ENCODE data around the gene PLA2G4B. TPM values are rescaled to one million over a fixed set of nuclear protein-coding genes. Genes with fewer than 3 reads are reported as not detected.

The PLA2G4B gene
- total and polyA plus RNA-seq, 4 donors: 3.3 to 31.2 (median 14.6) TPM

GRCh38 chr15:41886741-41887140 is 48.1 kb downstream of the PLA2G4B start:
- DNase-seq (ENCODE audit: low read depth in 4 of 6, low spot score in 6 of 6): no peak
- Histone ChIP-seq H3K27ac (ENCODE audit: low read depth, low read length) (no peak overlapping the region), H3K27me3 (ENCODE audit: control insufficient read depth, insufficient read depth, low read length) (peaks cover 7% of the 10 kb centered on the region), H3K4me1 (ENCODE audit: control insufficient read depth, insufficient read depth, low read length) (peaks cover 16% of the 10 kb centered on the region), H3K4me3 (ENCODE audit: low read depth, low read length) (no peak overlapping the region), H3K36me3 (ENCODE audit: control insufficient read depth, insufficient read depth, low read length) (peaks cover 2% of the 10 kb centered on the region), H3K9me3 (ENCODE audit: control insufficient read depth, insufficient read depth, low read length) (no peaks in the 10 kb centered on the region)
- WGBS (ENCODE audit: insufficient coverage): 83% methylated on average over 5 of the region's 7 CpGs

- Histone ChIP-seq H3K36me3 (ENCODE audit: control insufficient read depth, insufficient read depth, low read length) (peaks cover 2% of the 10 kb centered on the region), H3K4me3 (ENCODE audit: low read depth, low read length) (no peak overlapping the region), H3K27me3 (ENCODE audit: control insufficient read depth, insufficient read depth, low read length) (peaks cover 6% of the 10 kb centered on the region), H3K4me1 (ENCODE audit: control insufficient read depth, insufficient read depth, low read length) (peaks cover 12% of the 10 kb centered on the region), H3K9me3 (ENCODE audit: control insufficient read depth, insufficient read depth, low read length) (no peaks in the 10 kb centered on the region), H3K27ac (ENCODE audit: low read depth, low read length) (no peak overlapping the region)
- DNase-seq (ENCODE audit: low read depth in 4 of 6, low spot score in 6 of 6): no peak
- 88% methylated on average over 9 of the region's 10 CpGs for WGBS (ENCODE audit: insufficient coverage)
Measured at GRCh38 chr15:41887161-41887560, 48.5 kb downstream of the PLA2G4B start.

DNA sequence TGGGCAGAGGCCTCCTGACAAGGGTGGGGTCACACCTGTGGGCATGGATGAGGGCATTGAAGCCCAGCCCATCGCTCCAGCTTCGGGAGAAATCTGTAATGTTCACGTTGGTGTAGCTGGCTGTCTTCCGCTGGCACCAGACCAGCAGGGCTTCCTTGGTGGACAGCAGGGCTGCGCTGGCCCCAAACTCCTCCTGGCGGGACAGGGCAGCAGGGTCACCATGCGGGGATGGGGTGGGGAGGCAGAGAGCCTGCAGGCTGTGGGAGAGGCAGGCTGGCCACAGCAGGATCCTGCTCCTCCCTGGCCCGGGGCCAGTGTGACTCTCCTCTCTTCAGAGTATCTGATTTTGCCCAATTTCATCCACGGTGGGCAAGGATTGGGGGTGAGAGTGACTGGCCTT is 49.2 kb downstream of the PLA2G4B start:
- WGBS (ENCODE audit: insufficient coverage): 84% methylated on average over 9 of the region's 9 CpGs
- peaks cover 7% of the 10 kb centered on the region for H3K4me1 ChIP-seq (ENCODE audit: control insufficient read depth, insufficient read depth, low read length)
- no peak overlapping the region for H3K4me3 ChIP-seq (ENCODE audit: low read depth, low read length)
- H3K27ac ChIP-seq (ENCODE audit: low read depth, low read length): no peak overlapping the region
- H3K9me3 ChIP-seq (ENCODE audit: control insufficient read depth, insufficient read depth, low read length): no peaks in the 10 kb centered on the region
- H3K27me3 ChIP-seq (ENCODE audit: control insufficient read depth, insufficient read depth, low read length): no peaks in the 10 kb centered on the region
- DNase-seq (ENCODE audit: low read depth in 4 of 6, low spot score in 6 of 6): no peak
- H3K36me3 ChIP-seq (ENCODE audit: control insufficient read depth, insufficient read depth, low read length): peaks cover 5% of the 10 kb centered on the region

- H3K9me3 ChIP-seq (ENCODE audit: control insufficient read depth, insufficient read depth, low read length): no peaks in the 10 kb centered on the region
- H3K27me3 ChIP-seq (ENCODE audit: control insufficient read depth, insufficient read depth, low read length): no peaks in the 10 kb centered on the region
- H3K36me3 ChIP-seq (ENCODE audit: control insufficient read depth, insufficient read depth, low read length): peaks cover 5% of the 10 kb centered on the region
- H3K4me1 ChIP-seq (ENCODE audit: control insufficient read depth, insufficient read depth, low read length): peaks cover 5% of the 10 kb centered on the region
- no peak overlapping the region for H3K4me3 ChIP-seq (ENCODE audit: low read depth, low read length)
- WGBS (ENCODE audit: insufficient coverage): 70% methylated on average over 7 of the region's 7 CpGs
- H3K27ac ChIP-seq (ENCODE audit: low read depth, low read length): no peak overlapping the region
- no peak for DNase-seq (ENCODE audit: low read depth in 4 of 6, low spot score in 6 of 6)
Measured at GRCh38 chr15:41888662-41889253, 50.1 kb downstream of the PLA2G4B start.

DNA sequence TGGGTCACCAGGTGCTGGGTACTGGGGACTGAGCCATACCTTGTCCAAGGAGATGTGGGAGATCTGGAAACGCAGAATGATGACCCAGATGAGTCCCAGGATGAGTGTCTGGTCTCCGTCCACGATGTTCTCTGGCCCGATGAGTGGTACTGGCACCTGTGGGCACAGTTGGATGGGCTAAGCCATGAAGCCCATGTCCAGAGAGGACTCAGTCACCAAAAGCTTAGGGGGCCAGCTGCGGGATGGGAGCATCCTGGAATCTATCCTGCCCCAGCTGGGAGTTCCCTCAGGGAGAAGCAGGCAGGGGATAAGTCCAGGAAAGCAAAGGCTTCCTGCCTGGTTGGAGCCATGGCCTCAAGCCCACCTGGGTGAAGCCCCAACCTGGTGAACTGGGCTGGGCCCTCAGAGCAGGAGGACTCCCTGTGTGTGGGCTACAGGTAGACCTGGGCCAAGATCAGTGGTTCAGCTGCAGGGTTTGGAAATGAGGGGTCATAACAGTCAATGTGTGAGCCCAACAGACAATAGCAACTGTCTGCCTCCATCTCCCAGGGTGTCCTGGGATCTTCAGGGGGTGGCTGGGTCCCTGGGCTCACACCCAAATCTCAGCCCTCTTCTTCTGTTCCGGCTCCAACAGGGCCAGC is 51.5 kb downstream of the PLA2G4B start:
- no peaks in the 10 kb centered on the region for H3K27me3 ChIP-seq (ENCODE audit: control insufficient read depth, insufficient read depth, low read length)
- H3K4me1 ChIP-seq (ENCODE audit: control insufficient read depth, insufficient read depth, low read length): peaks cover 16% of the 10 kb centered on the region
- H3K4me3 ChIP-seq (ENCODE audit: low read depth, low read length): no peak overlapping the region
- no peak for DNase-seq (ENCODE audit: low read depth in 4 of 6, low spot score in 6 of 6)
- no peaks in the 10 kb centered on the region for H3K9me3 ChIP-seq (ENCODE audit: control insufficient read depth, insufficient read depth, low read length)
- no peak overlapping the region for H3K27ac ChIP-seq (ENCODE audit: low read depth, low read length)
- peaks cover 5% of the 10 kb centered on the region for H3K36me3 ChIP-seq (ENCODE audit: control insufficient read depth, insufficient read depth, low read length)
- 96% methylated on average over 5 of the region's 6 CpGs for WGBS (ENCODE audit: insufficient coverage)

DNA sequence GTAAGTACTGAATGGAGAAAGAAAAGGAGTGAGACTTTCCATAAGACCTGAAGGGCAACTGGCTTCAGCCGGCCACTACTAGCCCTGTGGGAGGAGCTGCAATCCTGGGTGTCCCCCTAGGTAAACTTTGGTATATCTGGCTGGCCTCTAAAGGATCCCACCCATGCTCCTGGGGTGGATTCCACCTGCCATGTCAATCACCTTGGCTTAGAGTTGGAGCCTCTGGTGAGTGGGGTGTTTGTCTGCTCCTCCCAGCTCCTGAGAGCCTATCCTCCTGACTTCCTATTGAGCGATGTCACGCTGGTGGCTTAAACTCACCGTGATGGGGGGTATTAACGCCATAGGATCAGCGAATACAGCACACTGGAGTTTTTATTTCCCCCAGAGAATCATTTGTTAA is 52.6 kb downstream of the PLA2G4B start:
- peaks cover 3% of the 10 kb centered on the region for H3K36me3 ChIP-seq (ENCODE audit: control insufficient read depth, insufficient read depth, low read length)
- DNase-seq (ENCODE audit: low read depth in 4 of 6, low spot score in 6 of 6): no peak
- 74% methylated on average over 5 of the region's 6 CpGs for WGBS (ENCODE audit: insufficient coverage)
- no peaks in the 10 kb centered on the region for H3K27me3 ChIP-seq (ENCODE audit: control insufficient read depth, insufficient read depth, low read length)
- no peaks in the 10 kb centered on the region for H3K9me3 ChIP-seq (ENCODE audit: control insufficient read depth, insufficient read depth, low read length)
- no peak overlapping the region for H3K27ac ChIP-seq (ENCODE audit: low read depth, low read length)
- H3K4me1 ChIP-seq (ENCODE audit: control insufficient read depth, insufficient read depth, low read length): peaks cover 16% of the 10 kb centered on the region
- no peak overlapping the region for H3K4me3 ChIP-seq (ENCODE audit: low read depth, low read length)

- H3K4me3 ChIP-seq (ENCODE audit: low read depth, low read length): no peak overlapping the region
- peaks cover 16% of the 10 kb centered on the region for H3K4me1 ChIP-seq (ENCODE audit: control insufficient read depth, insufficient read depth, low read length)
- no peak for DNase-seq (ENCODE audit: low read depth in 4 of 6, low spot score in 6 of 6)
- H3K27me3 ChIP-seq (ENCODE audit: control insufficient read depth, insufficient read depth, low read length): no peaks in the 10 kb centered on the region
- H3K36me3 ChIP-seq (ENCODE audit: control insufficient read depth, insufficient read depth, low read length): peaks cover 3% of the 10 kb centered on the region
- WGBS (ENCODE audit: insufficient coverage): 70% methylated on average over 3 of the region's 3 CpGs
- H3K9me3 ChIP-seq (ENCODE audit: control insufficient read depth, insufficient read depth, low read length): no peaks in the 10 kb centered on the region
- H3K27ac ChIP-seq (ENCODE audit: low read depth, low read length): no peak overlapping the region
Measured at GRCh38 chr15:41891946-41892345, 53.3 kb downstream of the PLA2G4B start.

- WGBS (ENCODE audit: insufficient coverage): 90% methylated on average over 19 of the region's 22 CpGs
Measured at GRCh38 chr15:41892621-41893421, 54.2 kb downstream of the PLA2G4B start.

DNA sequence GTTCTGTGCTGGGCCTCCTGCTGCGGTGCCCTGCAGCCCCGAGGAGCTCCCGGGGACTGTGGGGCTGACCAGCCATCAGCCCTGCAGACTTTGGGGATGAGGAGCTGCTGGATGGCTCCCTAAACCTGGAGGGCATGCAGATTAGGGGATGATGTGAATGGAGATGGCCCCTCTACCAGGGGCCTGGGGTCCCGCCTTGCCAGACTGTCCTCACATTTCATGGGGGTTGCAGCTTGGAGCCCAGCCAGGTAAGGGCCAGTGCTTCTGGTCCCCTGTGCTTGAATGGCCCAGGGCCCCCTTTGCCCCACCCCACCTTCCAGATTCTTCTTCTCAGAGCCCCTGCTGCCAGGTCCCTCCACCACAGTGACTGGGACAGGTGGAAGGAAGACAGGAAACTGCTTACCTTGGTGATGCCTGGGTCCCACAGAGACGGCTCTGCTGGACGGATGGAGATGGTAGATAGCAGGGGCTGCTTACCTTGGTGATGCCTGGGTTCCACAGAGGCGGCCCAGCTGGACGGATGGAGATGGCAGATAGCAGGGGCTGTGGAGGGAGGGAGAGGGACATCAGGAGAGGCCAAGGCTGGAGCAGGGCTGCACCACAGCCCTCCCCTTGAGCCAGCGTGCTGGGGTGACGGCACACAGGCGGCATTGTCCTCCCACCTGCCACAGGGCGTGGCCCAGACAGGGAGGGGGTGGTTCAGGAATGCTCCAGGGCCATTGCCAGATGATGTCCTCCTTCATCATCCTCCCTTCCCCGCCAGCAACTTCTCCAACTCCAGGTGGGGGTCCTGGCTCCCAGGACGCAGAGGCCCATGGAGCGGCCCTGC is 55.0 kb downstream of the PLA2G4B start, which contains the start of gene SPTBN5:
SPTBN5 (minus strand) TSS at position 632 of the 829 bp plus-strand sequence; CDS start at position 76, 556 bp downstream.
- WGBS (ENCODE audit: insufficient coverage): 87% methylated on average over 13 of the region's 15 CpGs
- no peak within 1 kb of the TSS for H3K27ac ChIP-seq (ENCODE audit: low read depth, low read length)
- DNase-seq (ENCODE audit: low read depth in 4 of 6, low spot score in 6 of 6): no peak
- H3K27me3 ChIP-seq (ENCODE audit: control insufficient read depth, insufficient read depth, low read length): no peaks in the 10 kb centered on the region
- H3K9me3 ChIP-seq (ENCODE audit: control insufficient read depth, insufficient read depth, low read length): no peaks in the 10 kb centered on the region
- peaks cover 3% of the 10 kb centered on the region for H3K36me3 ChIP-seq (ENCODE audit: control insufficient read depth, insufficient read depth, low read length)
- H3K4me1 ChIP-seq (ENCODE audit: control insufficient read depth, insufficient read depth, low read length): peaks cover 16% of the 10 kb centered on the region
- no peak within 1 kb of the TSS for H3K4me3 ChIP-seq (ENCODE audit: low read depth, low read length)

More at GRCh38 chr15:41892621-41893421, 54.2 kb downstream of the PLA2G4B start:
- DNase-seq (ENCODE audit: low read depth in 4 of 6, low spot score in 6 of 6): no peak
- H3K27me3 ChIP-seq (ENCODE audit: control insufficient read depth, insufficient read depth, low read length): no peaks in the 10 kb centered on the region
- no peak overlapping the region for H3K4me3 ChIP-seq (ENCODE audit: low read depth, low read length)
- peaks cover 16% of the 10 kb centered on the region for H3K4me1 ChIP-seq (ENCODE audit: control insufficient read depth, insufficient read depth, low read length)
- H3K9me3 ChIP-seq (ENCODE audit: control insufficient read depth, insufficient read depth, low read length): no peaks in the 10 kb centered on the region
- no peak overlapping the region for H3K27ac ChIP-seq (ENCODE audit: low read depth, low read length)
- H3K36me3 ChIP-seq (ENCODE audit: control insufficient read depth, insufficient read depth, low read length): peaks cover 3% of the 10 kb centered on the region
